A549 (cell line): Measurements from ENCODE around the gene LGMN. TPM values are rescaled to one million over a fixed set of nuclear protein-coding genes. Genes with fewer than 3 reads are reported as not detected.

Experiments
- ATAC-seq, 2 experiments: fragments of 200-7000 bp in 1 of 2; fragments of >200 bp in 1 of 2; cut with Nextera tagmentation in 1 of 2; cut with Tn5 transposase in 1 of 2; 3 replicates each; pipeline versions ENCODE4 v1.8.0 to v1.9.1; 2018 to 2020; ENCODE audit warnings: mild to moderate bottlenecking in 1 of 2, moderate library complexity in 1 of 2
- CTCF ChIA-PET: fragments of 300-600 bp; sonication (Branson Sonifier 250); formaldehyde crosslinking; extraction: SDS; loops from one replicate; lab custom pipeline; 2021; ENCODE audit warnings: antibody characterized with exemption, inconsistent platforms; lab: Yijun Ruan, JAX
- POLR2A ChIA-PET: fragments of 350-600 bp; formaldehyde crosslinking; extraction: SDS; loops from one replicate; lab custom pipeline; 2021; ENCODE audit warnings: antibody characterized with exemption, inconsistent platforms; lab: Yijun Ruan, JAX
- DNase-seq, 2 experiments: peaks; one replicate each; pipeline versions ENCODE4 v3.0.0 to v3.0.0-alpha.2; 2011 to 2016; ENCODE audit warnings: low read depth in 1 of 2, low spot score in 1 of 2
- FAIRE-seq: peaks from 2 replicates; lab custom pipeline; 2011; peaks lifted over from hg19 to GRCh38; lab: Jason Lieb, UNC
- H3K27ac ChIP-seq, 2 experiments: fragments of >200 bp; sonication (Bioruptor Twin); formaldehyde crosslinking; 3 replicates each; pipeline ENCODE4 v1.5.1; 2016 to 2017
- H3K4me1 ChIP-seq: fragments of >200 bp; sonication (Bioruptor Twin); formaldehyde crosslinking; 3 replicates; pipeline ENCODE4 v1.6.1; 2016
- H3K4me2 ChIP-seq: fragments of >200 bp; sonication (Bioruptor Twin); formaldehyde crosslinking; 3 replicates; pipeline ENCODE4 v1.6.1; 2016
- H3K4me3 ChIP-seq: fragments of >200 bp; sonication (Bioruptor Twin); formaldehyde crosslinking; 3 replicates; pipeline ENCODE4 v1.5.1; 2016
- H3K9me3 ChIP-seq: fragments of >200 bp; sonication (Bioruptor Twin); formaldehyde crosslinking; 3 replicates; pipeline ENCODE4 v1.6.1; 2016
- BHLHE40 ChIP-seq: IDR thresholded peaks from 2 replicates; pipeline ENCODE4 v1.6.1; 2012; ENCODE audit warnings: low read depth, low read length, inconsistent platforms
- CBX8 ChIP-seq: fragments of 200-600 bp; sonication (generic); IDR thresholded peaks from 2 replicates; pipeline ENCODE4 v1.6.1; 2016
- EHF ChIP-seq: fragments of 250-450 bp; sonication (Bioruptor Pico); IDR thresholded peaks from 2 replicates; pipeline ENCODE4 v1.5.0; 2020; ENCODE audit warnings: mild to moderate bottlenecking
- EHMT2 ChIP-seq: fragments of 200-600 bp; sonication (generic); IDR thresholded peaks from 2 replicates; pipeline ENCODE4 v1.6.1; 2016; ENCODE audit warnings: antibody characterized with exemption, low read depth, mild to moderate bottlenecking, moderate library complexity
- FOSB ChIP-seq: fragments of 250-450 bp; sonication (Bioruptor Pico); IDR thresholded peaks from 2 replicates; pipeline ENCODE4 v1.5.0; 2020; ENCODE audit warnings: mild to moderate bottlenecking, moderate library complexity
- FOSL2 ChIP-seq, 2 experiments: fragments of 450-650 bp in 1 of 2; fragments of >200 bp in 1 of 2; sonication (Bioruptor Twin) in 1 of 2; formaldehyde crosslinking; IDR thresholded peaks; 2 replicates each; pipeline versions ENCODE4 v1.5.0 to v1.6.1; 2016 to 2020; ENCODE audit warnings: mild to moderate bottlenecking in 1 of 2, moderate library complexity in 1 of 2
- HEYL ChIP-seq: fragments of 250-450 bp; sonication (Bioruptor Pico); IDR thresholded peaks from 2 replicates; pipeline ENCODE4 v1.8.0; 2021; ENCODE audit warnings: mild to moderate bottlenecking, moderate library complexity
- HOXA7 ChIP-seq: fragments of 250-450 bp; sonication (Bioruptor Pico); IDR thresholded peaks from 2 replicates; pipeline ENCODE4 v1.5.0; 2020; ENCODE audit warnings: mild to moderate bottlenecking, moderate library complexity
- HOXB5 ChIP-seq: fragments of 250-450 bp; sonication (Bioruptor Pico); IDR thresholded peaks from 2 replicates; pipeline ENCODE4 v1.5.0; 2020; ENCODE audit warnings: mild to moderate bottlenecking, moderate library complexity
- JUN ChIP-seq, 2 experiments: fragments of >200 bp; sonication (Bioruptor Twin); formaldehyde crosslinking; IDR thresholded peaks; 2 replicates in 1 of 2; 3 replicates in 1 of 2; pipeline ENCODE4 v1.6.1; 2016 to 2017
- MAZ ChIP-seq: fragments of 150-350 bp; IDR thresholded peaks from 2 replicates; pipeline ENCODE4 v1.6.1; 2014; ENCODE audit warnings: antibody characterized with exemption, low read depth, low read length, borderline replicate concordance
- MYC ChIP-seq: IDR thresholded peaks from 2 replicates; pipeline ENCODE4 v1.6.1; 2012; ENCODE audit warnings: mild to moderate bottlenecking, inconsistent platforms, low read length, improper control_type of control experiment, borderline replicate concordance
- NFE2L2 ChIP-seq: fragments of 150-350 bp; conservative IDR thresholded peaks from 2 replicates; pipeline ENCODE4 v1.6.1; 2014; ENCODE audit warnings: low read length
- NPAS2 ChIP-seq: fragments of 250-450 bp; sonication (Bioruptor Pico); IDR thresholded peaks from 2 replicates; pipeline ENCODE4 v1.8.0; 2022; ENCODE audit warnings: mild to moderate bottlenecking, moderate library complexity, borderline replicate concordance
- POLR2AphosphoS2 ChIP-seq: conservative IDR thresholded peaks from 2 replicates; pipeline ENCODE4 v1.6.1; 2012; ENCODE audit warnings: low read length, improper control_type of control experiment, inconsistent platforms
- RARB ChIP-seq: fragments of 250-450 bp; sonication (Bioruptor Pico); IDR thresholded peaks from 2 replicates; pipeline ENCODE4 v1.8.0; 2021; ENCODE audit warnings: mild to moderate bottlenecking, moderate library complexity
- RFX5 ChIP-seq: fragments of 450-650 bp; IDR thresholded peaks from 2 replicates; pipeline ENCODE4 v1.7.1; 2014; ENCODE audit warnings: antibody characterized with exemption, mild to moderate bottlenecking, moderate library complexity
- SMC3 ChIP-seq: fragments of >200 bp; sonication (Bioruptor Twin); formaldehyde crosslinking; IDR thresholded peaks from 3 replicates; pipeline ENCODE4 v1.6.1; 2018; ENCODE audit warnings: inconsistent platforms
- SREBF2 ChIP-seq: fragments of 450-650 bp; IDR thresholded peaks from 2 replicates; pipeline ENCODE4 v1.6.1; 2014; ENCODE audit warnings: mild to moderate bottlenecking, moderate library complexity
- ZSCAN20 ChIP-seq: fragments of 250-450 bp; sonication (Bioruptor Pico); IDR thresholded peaks from 2 replicates; pipeline ENCODE4 v1.8.0; 2022; ENCODE audit warnings: mild to moderate bottlenecking, moderate library complexity
- WGBS: methylation state at CpG from one replicate; pipeline ENCODE4 v1.1.6; 2017; ENCODE audit errors: missing lambda C conversion rate; 5-methylcytosine and 5-hydroxymethylcytosine counted together
- polyA plus RNA-seq, 4 experiments: library from polyadenylated mRNA; depleted of rRNA in 3 of 4; stranded (reverse); fragments of >200 nt; fragmentation: RNase III in 1 of 4; extraction: RNeasy Plus Mini Kit Qiagen cat#74134 plus additional on column Dnase treatment in 1 of 4; gene quantifications; 2 replicates in 3 of 4; 3 replicates in 1 of 4; pipeline ENCODE4 v1.2.3, GENCODE V29; 2011 to 2017
- TF ChIP-seq, protein P1 (sequence below): fragments of >200 bp; sonication (Bioruptor Twin); formaldehyde crosslinking; IDR thresholded peaks from 2 replicates; pipeline ENCODE4 v1.6.1; 2016
- TF ChIP-seq, protein P2 (sequence below): IDR thresholded peaks from 2 replicates; pipeline ENCODE4 v1.6.1; 2012

The LGMN gene
- polyA plus RNA-seq, 2 of the 4 experiments (the other 2 are of a cell fraction), result 70.4 to 106 TPM

DNA sequence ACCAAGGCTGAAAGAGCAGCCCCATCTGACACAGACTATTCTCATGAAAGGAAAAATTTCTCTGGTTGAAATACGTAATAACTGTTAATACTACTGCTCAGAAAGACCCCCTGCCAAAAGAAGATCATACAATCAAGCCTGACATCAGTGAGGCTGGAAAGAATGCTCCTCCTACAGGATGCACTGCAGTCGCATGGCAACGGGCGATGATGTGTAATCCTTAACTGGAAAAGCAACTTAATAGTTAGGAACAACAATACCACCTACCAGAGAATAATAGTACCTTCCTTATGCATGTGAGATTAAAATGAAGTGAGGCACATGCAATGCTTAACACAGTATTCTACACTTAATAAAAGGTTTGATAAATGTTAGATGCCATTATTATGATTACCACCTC is 44.5 kb upstream of the LGMN start:
- ATAC-seq (no peak), FAIRE-seq (no peak), DNase-seq (peak in 1 of 2 experiments; percentile 30)
- H3K27ac ChIP-seq, result peak overlapping the region; percentile 86 to 87
- peak overlapping the region; percentile 80 for H3K4me2 ChIP-seq
- 57% methylated on average over 4 of the region's 4 CpGs for WGBS
- ChIA-PET CTCF (interaction anchor here (0.6 to 13.4 kb wide), 5 partner anchors 9 to 103 kb away, joined by 3 to 191 read pairs (median 3); no protein-coding TSS in a partner anchor), POLR2A (interaction anchor here (1.5 to 1.6 kb wide), 2 partner anchors 15 to 44 kb away, joined by 3 to 6 read pairs; partner anchors contain the start of gene LGMN)
- peaks cover 20% of the 10 kb centered on the region for H3K4me1 ChIP-seq
- H3K4me3 ChIP-seq, result peak overlapping the region; percentile 50; the same call in 2 of the 3 replicates
- H3K9me3 ChIP-seq, result peaks cover 17% of the 10 kb centered on the region
- TF ChIP-seq CBX8 (no peak), RFX5 (peak; percentile 89)
- TF ChIP-seq, protein P1, sequence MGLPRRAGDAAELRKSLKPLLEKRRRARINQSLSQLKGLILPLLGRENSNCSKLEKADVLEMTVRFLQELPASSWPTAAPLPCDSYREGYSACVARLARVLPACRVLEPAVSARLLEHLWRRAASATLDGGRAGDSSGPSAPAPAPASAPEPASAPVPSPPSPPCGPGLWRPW, result no peak

DNA sequence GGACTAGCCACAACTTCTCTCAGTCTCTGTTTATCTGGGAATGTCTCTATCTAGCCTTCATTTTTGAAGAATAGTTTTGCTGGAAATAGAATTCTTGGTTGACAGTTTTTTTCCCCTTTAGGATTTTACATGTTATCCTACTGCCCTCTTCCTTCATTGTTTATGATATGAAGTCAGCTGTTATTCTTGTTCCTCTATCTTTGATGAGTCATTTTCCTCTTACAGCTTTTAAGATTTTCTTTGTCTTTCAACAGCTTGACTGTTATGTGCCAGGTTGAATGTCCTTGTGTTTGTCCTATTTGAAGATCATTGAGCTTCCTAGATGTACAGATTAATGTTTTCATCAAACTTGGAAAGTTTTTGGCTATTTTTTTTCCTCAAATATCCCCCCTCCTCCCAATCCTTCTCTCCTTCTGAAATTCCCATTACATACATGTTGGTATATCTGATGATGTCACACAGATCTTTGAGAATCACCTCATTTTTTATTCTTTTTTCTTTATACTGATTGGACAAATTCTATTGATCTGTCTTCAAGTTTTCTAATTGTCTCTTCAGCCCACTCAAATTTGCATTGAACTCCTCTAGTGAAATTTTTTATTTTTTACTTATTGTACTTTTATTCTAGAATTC is 41.1 kb upstream of the LGMN start:
- peaks cover 17% of the 10 kb centered on the region for H3K9me3 ChIP-seq
- ATAC-seq, result no peak
- no peak overlapping the region for H3K4me2 ChIP-seq
- TF ChIP-seq FOSL2 (IDR thresholded peaks at IDR 0.05) (no peak), FOSL2 (CRISPR knock-in tag; IDR thresholded peaks at IDR 0.05) (peak; percentile 86), BHLHE40 (no peak), NPAS2 (CRISPR knock-in tag) (no peak), MYC (no peak)
- FAIRE-seq, result no peak
- ChIA-PET POLR2A (interaction anchor here (2.1 kb wide), 1 partner anchor 41 kb away, joined by 6 read pairs; the partner anchor contains the start of gene LGMN), CTCF (interaction anchor here (1.4 to 13.4 kb wide), 2 partner anchors 74 to 99 kb away, joined by 3 to 191 read pairs; no protein-coding TSS in a partner anchor)
- peak in 1 of 2 experiments; percentile 16 for DNase-seq
- H3K4me3 ChIP-seq, result no peak overlapping the region
- H3K4me1 ChIP-seq, result peaks cover 16% of the 10 kb centered on the region
- no peak overlapping the region for H3K27ac ChIP-seq

DNA sequence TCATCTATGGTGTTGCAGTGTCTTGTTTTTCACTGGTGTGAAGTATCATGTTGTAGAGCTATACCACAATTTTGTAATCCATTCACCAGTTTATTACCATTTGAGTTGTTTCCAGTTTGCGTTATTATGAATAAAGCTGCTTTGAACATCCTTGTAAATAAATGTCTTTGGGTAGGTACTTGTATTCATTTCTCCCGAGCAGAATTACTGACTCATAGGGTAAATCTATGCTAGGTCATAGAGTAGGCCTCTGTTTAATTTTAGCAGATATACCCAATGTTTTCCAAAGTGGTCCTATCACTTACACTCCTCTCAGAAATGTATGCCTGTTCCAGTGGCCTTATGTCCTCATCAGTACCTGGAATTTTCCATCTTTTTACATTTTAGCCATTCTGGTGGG is 39.1 kb upstream of the LGMN start:
- TF ChIP-seq RARB (CRISPR knock-in tag) (no peak), SREBF2 (no peak), HEYL (CRISPR knock-in tag) (no peak), SMC3 (no peak), NFE2L2 (no peak), HOXA7 (CRISPR knock-in tag) (no peak), FOSB (CRISPR knock-in tag) (no peak), EHF (CRISPR knock-in tag) (no peak), JUN (IDR thresholded peaks at IDR 0.05) (no peak), POLR2AphosphoS2 (no peak), EHMT2 (no peak), NPAS2 (CRISPR knock-in tag) (no peak), MAZ (no peak), HOXB5 (CRISPR knock-in tag) (no peak), ZSCAN20 (CRISPR knock-in tag) (no peak), MYC (no peak), RFX5 (no peak)
- TF ChIP-seq, protein P1, result no peak
- TF ChIP-seq, protein P2, sequence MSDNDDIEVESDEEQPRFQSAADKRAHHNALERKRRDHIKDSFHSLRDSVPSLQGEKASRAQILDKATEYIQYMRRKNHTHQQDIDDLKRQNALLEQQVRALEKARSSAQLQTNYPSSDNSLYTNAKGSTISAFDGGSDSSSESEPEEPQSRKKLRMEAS, result no peak
- TF ChIP-seq, all 56 proteins: peak for 0
- no peak for ATAC-seq
- H3K9me3 ChIP-seq, result peaks cover 17% of the 10 kb centered on the region
- WGBS, result 71% methylated on average over 2 of the region's 2 CpGs
- H3K4me2 ChIP-seq, result no peak overlapping the region
- ChIA-PET POLR2A (no interaction called here), CTCF (interaction anchor here (0.5 to 13.4 kb wide), 3 partner anchors 15 to 133 kb away, joined by 3 to 191 read pairs (median 3); no protein-coding TSS in a partner anchor)
- FAIRE-seq, result no peak
- no peak overlapping the region for H3K4me3 ChIP-seq
- peaks cover 7% of the 10 kb centered on the region; the same call in 1 of the 3 replicates for H3K4me1 ChIP-seq
- H3K27ac ChIP-seq, result no peak overlapping the region
- DNase-seq, result no peak
